ENCODE results near the gene PLEKHN1. TPM values are rescaled to one million over a fixed set of nuclear protein-coding genes. Genes with fewer than 3 reads are reported as not detected.

PLEKHN1 gene
- total and polyA plus RNA-seq, 2 of the 4 experiments (the other 2 are of a cell fraction), result 0.54 to 2.1 TPM

- CTCF ChIA-PET, result no interaction called here
- WGBS, 2 experiments (ENCODE audit: extremely low coverage in 2 of 2, insufficient read length in 1 of 2), result 92% methylated on average over 24 of the region's 44 CpGs; no CpG with 5 or more reads in 1 of the 2 experiments
- Histone ChIP-seq H3K4me3 (ENCODE audit: insufficient read depth, low read depth, low read length) (no peak overlapping the region), H2AFZ (replicated peaks; ENCODE audit: low read length, poor library complexity) (no peak overlapping the region), H2AK9ac (replicated peaks; ENCODE audit: low read depth, low read length, poor library complexity) (no peak overlapping the region), H3K27me3 (ENCODE audit: control insufficient read depth, insufficient read depth, low read length) (peaks cover 5% of the 10 kb centered on the region; the same call in 1 of the 2 replicates), H3K56ac (ENCODE audit: extremely low read depth, insufficient read depth, low read length) (no peak overlapping the region), H4K91ac (ENCODE audit: insufficient read depth, low read depth, low read length) (no peak overlapping the region), H3K4me2 (ENCODE audit: low read depth, low read length) (no peak overlapping the region), H3K27ac (ENCODE audit: insufficient read depth, low read length) (no peak overlapping the region), H3K18ac (ENCODE audit: low read depth, low read length) (no peak overlapping the region), H3K9me1 (ENCODE audit: insufficient read depth, low read length) (no peaks in the 10 kb centered on the region), H2BK5ac (ENCODE audit: low read depth, low read length, poor library complexity, severe bottlenecking) (no peak overlapping the region), H3K4ac (ENCODE audit: low read depth, low read length) (no peak overlapping the region), H3K23ac (ENCODE audit: low read depth, low read length) (no peak overlapping the region), H2BK120ac (ENCODE audit: low read depth, low read length) (no peak overlapping the region), H2BK15ac (ENCODE audit: low read depth, low read length) (no peak overlapping the region), H3K9me3 (ENCODE audit: control insufficient read depth, insufficient read depth, low read length) (no peaks in the 10 kb centered on the region), H2AK5ac (ENCODE audit: low read depth, low read length) (no peak overlapping the region), H3K9ac (ENCODE audit: low read depth, low read length) (no peak overlapping the region), H3K79me1 (ENCODE audit: low read depth in 1 of 2, low read length in 2 of 2) (no peaks in the 10 kb centered on the region), H3K4me1 (ENCODE audit: control insufficient read depth, insufficient read depth, low read length) (0 out of 2 replicates have a peak, but pooled peaks cover 2% of the 10 kb centered on the region), H3K36me3 (ENCODE audit: control insufficient read depth, insufficient read depth, low read length) (no peaks in the 10 kb centered on the region), H2BK20ac (ENCODE audit: low read depth, low read length) (no peak overlapping the region), H4K20me1 (ENCODE audit: insufficient read depth, low read length) (no peaks in the 10 kb centered on the region; the same call in 1 of the 2 replicates), H4K8ac (ENCODE audit: low read depth in 2 of 2, low read length in 2 of 2) (no peak overlapping the region), H3K14ac (replicated peaks; ENCODE audit: low read depth, low read length) (no peak overlapping the region), H4K5ac (ENCODE audit: low read depth, low read length) (no peak overlapping the region)
- ATAC-seq (ENCODE audit: low read depth) (no peak), DNase-seq (no peak)
- dilution Hi-C loops (cut with HindIII; ENCODE audit: low sequenced_read_pairs, unreplicated experiment), result no loop called here
- in situ Hi-C loops (cut with MboI; ENCODE audit: low sequenced_read_pairs), result no loop called here
- no TSS peak for BruUV-seq (replicated peaks)
- POLR2A ChIA-PET (ENCODE audit: unreplicated experiment), result no interaction called here
- intact Hi-C loops (cut with micrococcal nuclease), result loop anchor here (5.0 kb wide), 1 partner anchor 76 kb away; no protein-coding TSS in a partner anchor
- TF ChIP-seq, protein P1, sequence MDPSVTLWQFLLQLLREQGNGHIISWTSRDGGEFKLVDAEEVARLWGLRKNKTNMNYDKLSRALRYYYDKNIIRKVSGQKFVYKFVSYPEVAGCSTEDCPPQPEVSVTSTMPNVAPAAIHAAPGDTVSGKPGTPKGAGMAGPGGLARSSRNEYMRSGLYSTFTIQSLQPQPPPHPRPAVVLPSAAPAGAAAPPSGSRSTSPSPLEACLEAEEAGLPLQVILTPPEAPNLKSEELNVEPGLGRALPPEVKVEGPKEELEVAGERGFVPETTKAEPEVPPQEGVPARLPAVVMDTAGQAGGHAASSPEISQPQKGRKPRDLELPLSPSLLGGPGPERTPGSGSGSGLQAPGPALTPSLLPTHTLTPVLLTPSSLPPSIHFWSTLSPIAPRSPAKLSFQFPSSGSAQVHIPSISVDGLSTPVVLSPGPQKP (IDR thresholded peaks at IDR 0.05; ENCODE audit: borderline replicate concordance, low read depth, low read length), result no peak
- no peak for TF ChIP-seq RAD21 (IDR thresholded peaks at IDR 0.05; ENCODE audit: low read length)
- TF ChIP-seq RCOR1 (IDR thresholded peaks at IDR 0.05; ENCODE audit: insufficient replicate concordance, low read length), result no peak
- TF ChIP-seq CEBPB (IDR thresholded peaks at IDR 0.05; ENCODE audit: low read depth, low read length), result no peak
- no peak for TF ChIP-seq NFE2L2 (IDR thresholded peaks at IDR 0.05; ENCODE audit: low read depth, low read length)
- TF ChIP-seq CHD1 (IDR thresholded peaks at IDR 0.05; ENCODE audit: low read depth, low read length), result no peak
- TF ChIP-seq, protein P2, sequence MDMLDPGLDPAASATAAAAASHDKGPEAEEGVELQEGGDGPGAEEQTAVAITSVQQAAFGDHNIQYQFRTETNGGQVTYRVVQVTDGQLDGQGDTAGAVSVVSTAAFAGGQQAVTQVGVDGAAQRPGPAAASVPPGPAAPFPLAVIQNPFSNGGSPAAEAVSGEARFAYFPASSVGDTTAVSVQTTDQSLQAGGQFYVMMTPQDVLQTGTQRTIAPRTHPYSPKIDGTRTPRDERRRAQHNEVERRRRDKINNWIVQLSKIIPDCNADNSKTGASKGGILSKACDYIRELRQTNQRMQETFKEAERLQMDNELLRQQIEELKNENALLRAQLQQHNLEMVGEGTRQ (IDR thresholded peaks at IDR 0.05; ENCODE audit: low read depth, low read length), result no peak
- no peak for TF ChIP-seq BHLHE40 (IDR thresholded peaks at IDR 0.05; ENCODE audit: low read depth, low read length)
- no peak for TF ChIP-seq POLR2A (IDR thresholded peaks at IDR 0.05; ENCODE audit: low read depth, low read length)
- TF ChIP-seq MXI1 (IDR thresholded peaks at IDR 0.05; ENCODE audit: borderline replicate concordance, low read depth, low read length), result no peak
- TF ChIP-seq FOS (IDR thresholded peaks at IDR 0.05; ENCODE audit: low read depth, low read length), result no peak
- TF ChIP-seq SMC3 (IDR thresholded peaks at IDR 0.05; ENCODE audit: low read depth, low read length), result no peak
- no peak for TF ChIP-seq MAZ (IDR thresholded peaks at IDR 0.05; ENCODE audit: borderline replicate concordance, low read depth, low read length)
- TF ChIP-seq CTCF (conservative IDR thresholded peaks at IDR 0.05; ENCODE audit: low read depth, low read length), result no peak
- no peak for TF ChIP-seq RFX5 (IDR thresholded peaks at IDR 0.05; ENCODE audit: low read depth, low read length)
These were observed 12.0 kb downstream of the PLEKHN1 start for GRCh38 chr1:978069-978834.
